IPS-18c (cell line): ENCODE results near the gene ZNF668.
A peak's percentile ranks its signal among the peaks of the same experiment; 100 is the strongest.

Experiments
- H3K4me3 ChIP-seq: 2 replicates; pipeline ENCODE4 v1.7.0; 2013; ENCODE audit warnings: low read depth, mild to moderate bottlenecking, low read length, moderate library complexity; ENCODE audit not compliant: insufficient read depth
- H3K9me3 ChIP-seq: one replicate; pipeline ENCODE4 v1.6.1; 2013; ENCODE audit warnings: mild to moderate bottlenecking, low read length, moderate library complexity; ENCODE audit not compliant: control insufficient read depth, insufficient read depth

The ZNF668 gene

DNA sequence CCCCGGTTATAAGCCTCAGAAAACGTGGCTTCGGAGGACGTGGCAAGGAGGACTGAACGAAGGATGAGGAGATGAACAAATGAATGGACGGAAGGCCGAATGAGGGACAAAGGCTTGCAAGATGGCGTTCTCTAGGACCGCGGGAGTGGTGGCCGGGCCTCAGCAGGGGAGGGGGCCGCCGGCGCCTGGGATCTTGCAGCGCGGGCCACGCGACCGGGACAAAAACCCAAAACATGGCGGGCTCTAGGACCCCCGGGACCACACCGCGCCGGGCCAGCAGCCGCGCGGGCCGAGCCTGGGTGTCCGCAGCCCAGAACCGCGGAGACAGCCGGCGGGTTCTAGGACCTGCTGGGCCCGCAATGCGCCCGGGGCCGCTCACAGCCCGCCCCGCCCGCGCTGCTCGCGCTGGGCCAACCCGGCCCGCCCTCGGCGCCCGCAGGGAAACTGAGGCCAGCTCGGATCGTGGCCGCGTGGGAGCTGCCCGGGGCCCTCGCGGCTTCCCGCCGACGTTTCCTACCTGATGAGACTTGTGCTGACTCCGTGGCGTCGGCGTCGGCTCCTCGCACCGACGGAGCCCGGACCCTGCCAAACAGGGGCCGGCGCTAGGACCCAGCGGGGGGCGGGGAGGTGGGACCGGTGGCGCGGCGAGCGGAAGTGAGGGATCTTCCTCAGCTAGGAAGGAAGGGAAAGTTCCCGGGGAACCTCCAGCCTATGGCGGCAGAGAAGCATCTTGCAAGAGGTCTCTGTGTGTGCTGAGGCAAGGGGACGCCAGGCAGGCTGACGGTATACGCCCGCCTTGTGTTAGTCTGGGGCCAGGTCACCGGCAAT is 684 bp downstream of the ZNF668 start:
- Histone ChIP-seq H3K4me3 (peak overlapping the region; percentile 100), H3K9me3 (no peaks in the 10 kb centered on the region)

DNA sequence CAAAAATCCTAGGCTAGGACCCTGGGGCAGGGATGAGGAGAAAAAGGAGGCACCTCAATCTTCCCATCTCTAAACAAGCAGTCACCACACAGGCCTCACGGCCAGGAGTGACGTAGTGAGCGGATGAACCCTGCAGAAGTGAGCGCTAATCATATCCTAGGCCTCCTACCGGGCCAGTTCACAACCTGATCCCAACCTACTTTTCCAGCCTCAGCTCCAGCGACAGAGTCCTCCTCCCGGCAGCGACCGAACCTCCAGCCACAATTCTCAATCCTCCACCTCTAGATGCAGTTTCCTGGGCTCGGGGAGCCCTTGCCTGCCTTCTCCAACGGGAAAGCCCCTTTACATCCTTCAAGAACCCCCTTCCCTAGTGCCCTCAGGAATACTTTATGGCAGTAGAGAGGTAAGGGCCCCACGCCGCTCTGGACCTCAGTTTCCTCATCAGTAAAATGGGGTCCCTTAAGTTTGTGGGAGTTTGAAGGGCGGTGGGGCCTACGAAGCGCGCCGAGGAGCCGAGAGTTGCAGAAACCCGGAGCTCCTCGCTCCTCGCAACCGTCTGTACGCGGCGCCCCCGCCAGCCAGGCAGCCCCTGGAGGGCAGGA is 1.4 kb downstream of the ZNF668 start:
- no peaks in the 10 kb centered on the region for H3K9me3 ChIP-seq

GRCh38 chr16:31071861-31072260 is 2.2 kb downstream of the ZNF668 start:
- Histone ChIP-seq H3K9me3 (no peaks in the 10 kb centered on the region), H3K4me3 (peak overlapping the region; percentile 100; the same call in 1 of the 2 replicates)

More for the DNA sequence above, 1.4 kb downstream of the ZNF668 start:
- H3K4me3 ChIP-seq, result peak overlapping the region; percentile 100

- Histone ChIP-seq H3K4me3 (no peak overlapping the region), H3K9me3 (no peaks in the 10 kb centered on the region)
These were observed 6.7 kb downstream of the ZNF668 start for GRCh38 chr16:31067342-31067741.

DNA sequence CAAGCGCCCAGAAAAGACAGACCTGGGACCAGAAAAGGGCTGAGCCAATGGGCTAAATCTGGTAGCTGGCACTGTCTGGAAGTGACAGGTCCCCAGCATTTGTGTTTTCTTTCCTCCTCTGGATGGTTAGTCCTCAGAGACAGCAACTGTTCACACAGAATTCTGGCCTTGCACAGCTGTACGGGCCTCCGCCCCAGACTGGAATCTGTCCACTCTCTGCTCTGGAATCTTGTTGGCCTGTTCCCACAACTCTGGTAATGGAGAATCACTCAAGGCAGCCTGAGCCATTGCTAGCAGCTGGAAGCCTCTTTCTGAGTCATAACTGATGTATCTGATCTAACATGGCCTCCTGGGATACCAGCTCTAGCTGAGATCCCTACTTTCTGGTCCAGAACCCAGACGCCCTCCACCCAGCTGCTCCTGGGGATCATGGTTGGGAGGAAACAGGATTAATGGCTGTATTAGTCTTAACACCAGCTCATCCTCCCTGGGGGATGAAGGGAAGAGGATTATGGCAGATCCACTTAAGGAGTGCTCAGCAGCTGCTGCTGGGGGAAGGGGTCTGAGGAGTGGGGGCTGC is 9.1 kb downstream of the ZNF668 start:
- H3K4me3 ChIP-seq, result no peak overlapping the region

DNA sequence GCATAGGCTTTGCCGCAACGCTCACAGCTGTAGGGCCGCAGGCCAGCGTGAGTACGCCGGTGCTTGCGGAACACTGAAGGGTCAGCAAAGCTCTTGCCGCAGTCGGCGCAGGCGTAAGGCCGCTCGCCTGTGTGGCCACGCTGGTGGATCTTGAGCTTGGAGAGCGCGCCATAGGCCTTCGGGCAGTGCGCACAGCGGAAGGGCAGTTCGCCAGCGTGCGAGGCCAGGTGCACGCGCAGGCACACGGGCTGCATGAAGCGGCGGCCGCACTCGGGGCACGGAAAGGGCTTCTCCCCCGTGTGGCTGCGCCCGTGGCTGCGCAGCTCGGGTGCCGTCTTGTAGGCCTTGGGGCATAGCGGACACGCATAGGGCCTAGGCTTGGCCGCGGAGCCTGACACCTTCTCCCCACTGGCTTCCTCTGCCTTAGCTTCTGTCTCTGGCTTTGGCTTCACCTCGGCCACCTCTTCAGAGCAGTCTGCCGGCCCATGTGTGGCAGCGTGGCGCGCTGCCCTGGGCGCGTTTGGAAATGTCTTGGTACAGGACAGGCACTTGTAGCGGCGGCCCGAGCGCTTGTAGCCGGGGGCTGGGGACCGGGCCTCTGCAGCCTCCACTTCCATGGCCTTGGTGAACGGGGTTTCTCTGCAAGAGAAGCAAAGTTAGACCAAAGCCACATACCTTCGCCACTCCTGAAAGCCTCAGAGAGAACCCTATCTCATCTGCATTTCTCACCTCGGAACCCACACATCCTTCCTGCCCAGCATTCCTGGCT is 10.0 kb downstream of the ZNF668 start:
- Histone ChIP-seq H3K9me3 (no peaks in the 10 kb centered on the region), H3K4me3 (no peak overlapping the region)

More for the DNA sequence above, 9.1 kb downstream of the ZNF668 start:
- H3K9me3 ChIP-seq, result no peaks in the 10 kb centered on the region

GRCh38 chr16:31063495-31063842 is 10.6 kb downstream of the ZNF668 start:
- Histone ChIP-seq H3K9me3 (no peaks in the 10 kb centered on the region), H3K4me3 (no peak overlapping the region)

- Histone ChIP-seq H3K9me3 (no peaks in the 10 kb centered on the region), H3K4me3 (no peak overlapping the region)
These were observed 12.1 kb downstream of the ZNF668 start for GRCh38 chr16:31061813-31062440.

GRCh38 chr16:31061126-31061812 is 12.8 kb downstream of the ZNF668 start:
- Histone ChIP-seq H3K4me3 (no peak overlapping the region), H3K9me3 (no peaks in the 10 kb centered on the region)

- no peak overlapping the region for H3K4me3 ChIP-seq
These were observed 18.4 kb downstream of the ZNF668 start for GRCh38 chr16:31055613-31056012.

GRCh38 chr16:31052114-31052513 is 21.9 kb downstream of the ZNF668 start:
- Histone ChIP-seq H3K4me3 (no peak overlapping the region), H3K9me3 (peaks cover 2% of the 10 kb centered on the region)

More at GRCh38 chr16:31055613-31056012, 18.4 kb downstream of the ZNF668 start:
- H3K9me3 ChIP-seq, result peaks cover 2% of the 10 kb centered on the region

- Histone ChIP-seq H3K9me3 (peaks cover 2% of the 10 kb centered on the region), H3K4me3 (no peak overlapping the region)
These were observed 23.6 kb downstream of the ZNF668 start for GRCh38 chr16:31050280-31051030.

DNA sequence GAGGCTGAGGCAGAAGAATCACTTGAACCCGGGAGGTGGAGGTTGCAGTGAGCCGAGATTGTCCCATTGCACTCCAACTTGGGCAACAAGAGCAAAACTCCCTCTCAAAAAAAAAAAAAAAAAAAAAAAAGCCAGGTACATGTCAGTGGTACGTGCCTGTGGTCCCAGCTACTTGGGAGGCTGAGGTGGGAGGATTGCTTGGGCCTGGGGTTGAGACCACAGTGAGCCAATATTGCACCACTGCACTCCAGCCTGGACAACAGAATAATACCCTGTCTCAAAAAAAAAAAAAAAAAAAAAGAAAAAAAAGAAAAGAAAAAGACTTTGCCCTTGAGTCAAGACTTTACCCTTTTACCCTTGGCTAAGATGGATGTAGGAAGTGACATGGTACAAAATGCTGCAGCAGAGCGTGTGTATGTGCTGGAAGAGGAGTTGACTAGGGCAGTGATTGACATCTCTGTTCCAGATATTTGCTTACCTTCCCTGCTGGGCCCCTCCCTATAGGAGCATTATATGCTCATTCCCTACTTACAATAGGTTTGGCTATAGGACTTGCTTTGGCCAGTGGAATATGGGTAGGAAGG is 30.1 kb downstream of the ZNF668 start:
- no peak overlapping the region for H3K4me3 ChIP-seq
- H3K9me3 ChIP-seq, result no peaks in the 10 kb centered on the region

- Histone ChIP-seq H3K9me3 (no peaks in the 10 kb centered on the region), H3K4me3 (no peak overlapping the region)
These were observed 30.7 kb downstream of the ZNF668 start for GRCh38 chr16:31043352-31043751.

DNA sequence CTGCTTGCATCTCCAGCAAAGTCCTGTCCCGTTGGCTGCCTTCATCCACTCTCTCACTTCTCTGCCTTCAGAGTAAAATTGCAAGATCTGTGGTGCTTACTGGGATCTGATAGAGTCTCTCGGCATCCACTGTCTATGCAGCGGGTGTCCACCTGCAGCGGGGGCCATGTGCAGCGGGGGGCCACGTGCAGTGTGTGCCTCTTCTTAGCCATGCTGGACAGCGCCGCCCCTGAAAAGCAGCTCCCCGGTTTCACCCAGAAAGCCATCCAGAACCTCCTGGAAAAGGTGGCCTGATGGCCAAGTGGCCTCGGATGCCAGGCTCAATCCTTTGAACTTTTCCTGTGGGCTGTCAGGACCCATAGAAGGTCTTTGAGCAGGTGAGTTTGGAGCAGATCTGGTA is 31.2 kb downstream of the ZNF668 start:
- no peak overlapping the region; the same call in 1 of the 2 replicates for H3K4me3 ChIP-seq
- no peaks in the 10 kb centered on the region for H3K9me3 ChIP-seq

DNA sequence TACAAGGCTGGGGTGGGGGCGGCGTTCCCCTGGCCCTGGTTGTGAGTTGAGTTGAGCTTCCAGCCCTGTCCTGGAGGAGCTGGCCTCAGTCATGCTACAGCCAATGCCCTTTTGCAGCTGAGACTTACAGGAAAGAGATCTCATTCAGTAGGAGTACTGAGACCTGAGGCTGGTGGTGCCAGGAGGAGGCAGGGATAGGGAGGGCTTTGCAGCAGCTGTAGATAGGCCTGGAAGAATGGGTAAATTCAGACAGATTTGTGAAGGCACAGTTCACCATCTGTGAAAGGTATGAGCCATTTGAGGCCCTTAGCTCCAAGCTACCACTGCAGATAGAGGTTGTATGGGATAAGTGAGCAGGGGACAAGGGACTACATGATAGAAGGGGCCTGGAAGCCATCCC is 35.0 kb downstream of the ZNF668 start:
- H3K4me3 ChIP-seq, result no peak overlapping the region
- no peaks in the 10 kb centered on the region for H3K9me3 ChIP-seq
